ENCODE measurements around the gene RPRD1B. TPM values are rescaled to one million over a fixed set of nuclear protein-coding genes. Genes with fewer than 3 reads are reported as not detected.

RPRD1B gene
- total and polyA plus RNA-seq, 2 of the 8 experiments (the other 6 are each of a cell fraction or from before 2014, with no cell fraction given) = 10.3 to 20.9 TPM

DNA sequence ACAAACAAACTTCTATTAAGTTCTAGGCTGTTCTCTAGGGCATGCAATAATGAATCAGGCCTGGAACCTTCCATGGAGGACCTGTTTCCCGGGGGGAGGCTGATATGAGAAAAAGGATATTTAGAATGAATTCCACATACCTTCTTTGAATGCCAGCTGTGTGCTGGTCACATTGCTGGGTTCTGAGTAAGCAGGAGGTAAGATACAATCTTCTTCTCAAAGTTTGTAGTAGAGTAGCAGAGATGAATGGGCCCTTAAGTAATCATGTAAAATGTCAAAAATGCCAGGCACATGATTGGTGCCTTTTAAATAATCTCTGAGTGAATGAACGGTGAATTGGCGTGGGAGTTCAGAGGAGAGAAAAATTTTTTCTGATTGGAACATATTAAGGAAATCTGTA is 84.1 kb downstream of the RPRD1B start:
- no peaks in the 10 kb centered on the region for H3K79me2 ChIP-seq (ENCODE audit: control insufficient read depth in 1 of 2, insufficient read depth in 2 of 2, low read length in 2 of 2)
- 86% methylated on average over 3 of the region's 3 CpGs; no CpG with 5 or more reads in 1 of the 2 experiments for WGBS, 2 experiments (ENCODE audit: extremely low coverage in 1 of 2, insufficient coverage in 1 of 2, insufficient read length in 1 of 2, insufficient replicate concordance in 2 of 2, low coverage in 1 of 2, low lambda C conversion rate in 2 of 2, missing lambda C conversion rate in 1 of 2)
- H4K20me1 ChIP-seq (replicated peaks in 1 of 2; ENCODE audit: control insufficient read depth in 1 of 2, insufficient read depth in 2 of 2, low read length in 2 of 2) = no peaks in the 10 kb centered on the region
- H4K5ac ChIP-seq (ENCODE audit: insufficient read length, low read depth, low read length) = no peak overlapping the region
- no peak for FAIRE-seq
- H3K4me1 ChIP-seq (replicated peaks in 1 of 4; ENCODE audit: control insufficient read depth in 3 of 4, insufficient read depth in 4 of 4, low read length in 3 of 4) = no peaks in the 10 kb centered on the region
- no peak overlapping the region for H3K18ac ChIP-seq (ENCODE audit: extremely low read depth, low read length)
- no peaks in the 10 kb centered on the region for H3K36me3 ChIP-seq (ENCODE audit: control insufficient read depth in 2 of 4, insufficient read depth in 4 of 4, low read length in 3 of 4)
- H3K23ac ChIP-seq (ENCODE audit: insufficient read length) = no peak overlapping the region
- ChIA-PET POLR2A (ENCODE audit: partially characterized antibody) (no interaction called here), CTCF (ENCODE audit: partially characterized antibody) (interaction anchor here (1.5 kb wide), 1 partner anchor 26 kb away, joined by 3 read pairs; no protein-coding TSS in a partner anchor)
- H3K4me3 ChIP-seq (ENCODE audit: extremely low read depth in 1 of 4, insufficient read depth in 2 of 4, low read depth in 3 of 4, low read length in 4 of 4) = no peak overlapping the region
- no peaks in the 10 kb centered on the region for H3K79me1 ChIP-seq (ENCODE audit: low read depth, low read length)
- H2BK20ac ChIP-seq (ENCODE audit: low read length) = no peak overlapping the region
- no peak overlapping the region for H3K4me2 ChIP-seq (ENCODE audit: insufficient read depth in 1 of 2, low read depth in 2 of 2, low read length in 2 of 2)
- no peak overlapping the region for H3K14ac ChIP-seq (ENCODE audit: insufficient read length)
- H3K4ac ChIP-seq (replicated peaks; ENCODE audit: insufficient read length, low read depth, low read length) = no peak overlapping the region
- no peak overlapping the region for H2AFZ ChIP-seq (ENCODE audit: low read length)
- no peak overlapping the region for H3K27ac ChIP-seq (ENCODE audit: low read depth, low read length)
- no peak overlapping the region for H2BK12ac ChIP-seq (ENCODE audit: low read depth, low read length)
- H3K56ac ChIP-seq (replicated peaks; ENCODE audit: insufficient read length, low read depth, low read length) = no peak overlapping the region
- H2BK5ac ChIP-seq (ENCODE audit: low read depth, low read length) = no peak overlapping the region
- H3K27me3 ChIP-seq (replicated peaks in 1 of 4; ENCODE audit: control insufficient read depth in 3 of 4, extremely low read depth in 1 of 4, insufficient read depth in 3 of 4, low read length in 3 of 4) = no peaks in the 10 kb centered on the region
- H2AK5ac ChIP-seq (ENCODE audit: low read depth, low read length) = no peak overlapping the region
- H3K9me3 ChIP-seq (ENCODE audit: insufficient read depth in 2 of 2, low read depth in 1 of 2, low read length in 1 of 2) = no peaks in the 10 kb centered on the region
- H3K9ac ChIP-seq (replicated peaks in 1 of 4; ENCODE audit: extremely low read depth in 1 of 4, low read depth in 3 of 4, low read length in 3 of 4) = no peak overlapping the region
- no peak for DNase-seq (ENCODE audit: low read depth in 1 of 2, low spot score in 2 of 2)
- H4K91ac ChIP-seq (replicated peaks; ENCODE audit: insufficient read length, low read length) = no peak overlapping the region
- H4K8ac ChIP-seq (ENCODE audit: extremely low read depth, insufficient read depth, low read length) = no peak overlapping the region
- no peak overlapping the region for H2BK120ac ChIP-seq (replicated peaks; ENCODE audit: low read depth, low read length)
- no peak overlapping the region for H2BK15ac ChIP-seq (ENCODE audit: low read length)
- no peaks in the 10 kb centered on the region for H3K23me2 ChIP-seq (ENCODE audit: low read depth, low read length)
- TF ChIP-seq ASH2L (IDR thresholded peaks at IDR 0.05; ENCODE audit: low read length) (no peak), SP1 (IDR thresholded peaks at IDR 0.05; ENCODE audit: low read depth, low read length) (no peak), TBP (IDR thresholded peaks at IDR 0.05; ENCODE audit: low read depth, low read length) (no peak), SIX5 (IDR thresholded peaks at IDR 0.05; ENCODE audit: low read depth, low read length) (no peak), KDM1A (IDR thresholded peaks at IDR 0.05; ENCODE audit: borderline replicate concordance, low read length) (no peak), SP2 (IDR thresholded peaks at IDR 0.05; ENCODE audit: low read length) (no peak), SRF (IDR thresholded peaks at IDR 0.05; ENCODE audit: low read depth, low read length) (no peak), ATF2 (IDR thresholded peaks at IDR 0.05; ENCODE audit: low read length) (no peak), HDAC2 (IDR thresholded peaks at IDR 0.05; ENCODE audit: borderline replicate concordance in 1 of 2, low read depth in 2 of 2, low read length in 2 of 2) (no peak), GABPA (IDR thresholded peaks at IDR 0.05; ENCODE audit: borderline replicate concordance, insufficient read depth, low read length) (no peak), CHD1 (IDR thresholded peaks at IDR 0.05; ENCODE audit: low read depth, low read length) (no peak), EZH2 (IDR thresholded peaks at IDR 0.05; ENCODE audit: low read depth, low read length, severe bottlenecking) (no peak)
- TF ChIP-seq, protein P1, sequence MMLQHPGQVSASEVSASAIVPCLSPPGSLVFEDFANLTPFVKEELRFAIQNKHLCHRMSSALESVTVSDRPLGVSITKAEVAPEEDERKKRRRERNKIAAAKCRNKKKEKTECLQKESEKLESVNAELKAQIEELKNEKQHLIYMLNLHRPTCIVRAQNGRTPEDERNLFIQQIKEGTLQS (IDR thresholded peaks at IDR 0.05; ENCODE audit: insufficient read depth, low read depth, low read length) = no peak
